ENCODE data around the gene ECT2L. TPM values are rescaled to one million over a fixed set of nuclear protein-coding genes. Genes with fewer than 3 reads are reported as not detected.
A peak's percentile ranks its signal among the peaks of the same experiment; 100 is the strongest.

ECT2L gene
- total RNA-seq (2014; rRNA removed; shearing (Covaris generic)): not detected in 2 replicates

- no peak for DNase-seq (ENCODE audit: low read depth)
Observed at GRCh38 chr6:138795809-138796603, at the start of gene ECT2L. TSS of gene ECT2L (plus strand) at chr6:138796087. CDS start at chr6:138813275, 17,188 bp downstream.

- no peak for DNase-seq (ENCODE audit: low read depth)
Observed at GRCh38 chr6:138752017-138752416, 43.9 kb upstream of the ECT2L start.

GRCh38 chr6:138757136-138757535, 38.8 kb upstream of the ECT2L start:
- DNase-seq (ENCODE audit: low read depth): no peak

GRCh38 chr6:138765896-138766655, 29.8 kb upstream of the ECT2L start:
- no peak for DNase-seq (ENCODE audit: low read depth)

GRCh38 chr6:138769102-138769676, 26.7 kb upstream of the ECT2L start:
- no peak for DNase-seq (ENCODE audit: low read depth)

GRCh38 chr6:138772596-138773176, 23.2 kb upstream of the ECT2L start:
- peak; percentile 26 for DNase-seq (ENCODE audit: low read depth)

- DNase-seq (ENCODE audit: low read depth): peak; percentile 95
Observed at GRCh38 chr6:138773177-138774091, 22.5 kb upstream of the ECT2L start, which contains the start of gene CCDC28A. TSS of gene CCDC28A (plus strand) at chr6:138773769. CDS start at chr6:138776121, 2,352 bp downstream.

GRCh38 chr6:138774370-138774769, 21.5 kb upstream of the ECT2L start:
- DNase-seq (ENCODE audit: low read depth): no peak

GRCh38 chr6:138776659-138777058, 19.2 kb upstream of the ECT2L start:
- no peak for DNase-seq (ENCODE audit: low read depth)

GRCh38 chr6:138778331-138778730, 17.6 kb upstream of the ECT2L start:
- no peak for DNase-seq (ENCODE audit: low read depth)

GRCh38 chr6:138782243-138782642, 13.6 kb upstream of the ECT2L start:
- no peak for DNase-seq (ENCODE audit: low read depth)

- no peak for DNase-seq (ENCODE audit: low read depth)
Observed at GRCh38 chr6:138785079-138785478, 10.8 kb upstream of the ECT2L start.

- DNase-seq (ENCODE audit: low read depth): no peak
Observed at GRCh38 chr6:138785980-138786379, 9.9 kb upstream of the ECT2L start.

- no peak for DNase-seq (ENCODE audit: low read depth)
Observed at GRCh38 chr6:138787138-138787537, 8.7 kb upstream of the ECT2L start.

GRCh38 chr6:138796771-138797170, 884 bp downstream of the ECT2L start:
- DNase-seq (ENCODE audit: low read depth): no peak

GRCh38 chr6:138797806-138798446, 2.0 kb downstream of the ECT2L start:
- no peak for DNase-seq (ENCODE audit: low read depth)

- no peak for DNase-seq (ENCODE audit: low read depth)
Observed at GRCh38 chr6:138800377-138801150, 4.7 kb downstream of the ECT2L start.

- DNase-seq (ENCODE audit: low read depth): no peak
Observed at GRCh38 chr6:138803331-138803730, 7.4 kb downstream of the ECT2L start.

- DNase-seq (ENCODE audit: low read depth): no peak
Observed at GRCh38 chr6:138803861-138804260, 8.0 kb downstream of the ECT2L start.
